IMR-90 (cell line): ENCODE data around the gene CKAP2. TPM values are rescaled to one million over a fixed set of nuclear protein-coding genes. Genes with fewer than 3 reads are reported as not detected.
"Not testable (repeated sequence)": the region's sequence is repeated elsewhere in the genome, so short reads cannot be mapped to it uniquely, and the experiment has no call there.

Experiments
- ATAC-seq: fragments of 200-7000 bp; cut with Tn5 transposase; 2 replicates; pipeline ENCODE4 v1.9.1; 2020; ENCODE audit warnings: low read depth, mild to moderate bottlenecking, moderate library complexity
- BruUV-seq: library from RNA; stranded (reverse); fragments of 400-500 nt; replicated peaks from 2 replicates; lab custom pipeline; 2021; lab: Mats Ljungman, UMichigan
- CTCF ChIA-PET: fragments of 300-600 bp; formaldehyde crosslinking; extraction: SDS; loops from one replicate; lab custom pipeline; 2021; ENCODE audit warnings: antibody characterized with exemption; lab: Yijun Ruan, JAX
- POLR2A ChIA-PET: fragments of 300-600 bp; sonication (Branson Sonifier 250); formaldehyde crosslinking; loops from one replicate; lab custom pipeline; 2022; ENCODE audit warnings: antibody characterized with exemption; ENCODE audit not compliant: unreplicated experiment; lab: Charles Lee
- DNase-seq: peaks from one replicate; pipeline ENCODE4 v3.0.0; 2013
- H2AFZ ChIP-seq: replicated peaks from 2 replicates; pipeline ENCODE3; 2013; ENCODE audit warnings: low read length, mild to moderate bottlenecking; ENCODE audit not compliant: poor library complexity
- H2AK5ac ChIP-seq: 2 replicates; pipeline ENCODE4 v1.6.1; 2013; ENCODE audit warnings: low read depth, low read length, inconsistent platforms
- H2AK9ac ChIP-seq: replicated peaks from 2 replicates; pipeline ENCODE3; 2013; ENCODE audit warnings: mild to moderate bottlenecking, low read depth, low read length, moderate library complexity; ENCODE audit not compliant: poor library complexity
- H2BK120ac ChIP-seq: 2 replicates; pipeline ENCODE4 v1.6.1; 2013; ENCODE audit warnings: low read depth, low read length, inconsistent platforms
- H2BK15ac ChIP-seq: 3 replicates; pipeline ENCODE4 v1.6.1; 2013; ENCODE audit warnings: low read depth, low read length, inconsistent platforms
- H2BK20ac ChIP-seq: 2 replicates; pipeline ENCODE4 v1.6.1; 2013; ENCODE audit warnings: low read depth, mild to moderate bottlenecking, inconsistent platforms, low read length, moderate library complexity
- H2BK5ac ChIP-seq: 2 replicates; pipeline ENCODE4 v1.6.1; 2013; ENCODE audit warnings: mild to moderate bottlenecking, low read depth, low read length, inconsistent platforms; ENCODE audit not compliant: poor library complexity, severe bottlenecking
- H3K14ac ChIP-seq: replicated peaks from 2 replicates; pipeline ENCODE4 v1.6.1; 2013; ENCODE audit warnings: low read depth, low read length, inconsistent platforms
- H3K18ac ChIP-seq: 2 replicates; pipeline ENCODE4 v1.6.1; 2013; ENCODE audit warnings: low read depth, low read length, control low read depth
- H3K23ac ChIP-seq: 2 replicates; pipeline ENCODE4 v1.6.1; 2013; ENCODE audit warnings: low read depth, low read length, inconsistent platforms
- H3K27ac ChIP-seq: 2 replicates; pipeline ENCODE4 v1.5.1; 2013; ENCODE audit warnings: mild to moderate bottlenecking, control low read depth, low read length; ENCODE audit not compliant: insufficient read depth
- H3K27me3 ChIP-seq: 2 replicates; pipeline ENCODE4 v1.6.1; 2013; ENCODE audit warnings: low read length; ENCODE audit not compliant: control insufficient read depth, insufficient read depth
- H3K36me3 ChIP-seq: 2 replicates; pipeline ENCODE4 v1.6.1; 2013; ENCODE audit warnings: low read length, mixed read lengths; ENCODE audit not compliant: control insufficient read depth, insufficient read depth
- H3K4ac ChIP-seq: 2 replicates; pipeline ENCODE4 v1.6.1; 2013; ENCODE audit warnings: low read depth, low read length, inconsistent platforms
- H3K4me1 ChIP-seq: 2 replicates; pipeline ENCODE4 v1.6.1; 2013; ENCODE audit warnings: low read length, mixed read lengths; ENCODE audit not compliant: control insufficient read depth, insufficient read depth
- H3K4me2 ChIP-seq: 2 replicates; pipeline ENCODE4 v1.6.1; 2013; ENCODE audit warnings: low read depth, mild to moderate bottlenecking, control low read depth, low read length, moderate library complexity
- H3K4me3 ChIP-seq: 2 replicates; pipeline ENCODE4 v1.5.1; 2013; ENCODE audit warnings: low read depth, mild to moderate bottlenecking, control low read depth, low read length, moderate library complexity; ENCODE audit not compliant: insufficient read depth
- H3K56ac ChIP-seq: 2 replicates; pipeline ENCODE4 v1.6.1; 2013; ENCODE audit warnings: low read length, inconsistent platforms; ENCODE audit not compliant: insufficient read depth; ENCODE audit errors: extremely low read depth
- H3K79me1 ChIP-seq, 2 experiments: 2 replicates each; pipeline ENCODE4 v1.6.1; 2013; ENCODE audit warnings: low read length in 2 of 2, inconsistent platforms in 1 of 2, low read depth in 1 of 2
- H3K9ac ChIP-seq: 2 replicates; pipeline ENCODE4 v1.6.1; 2013; ENCODE audit warnings: low read depth, low read length, control low read depth
- H3K9me1 ChIP-seq: 2 replicates; pipeline ENCODE4 v1.6.1; 2013; ENCODE audit warnings: low read length, inconsistent platforms; ENCODE audit not compliant: insufficient read depth
- H3K9me3 ChIP-seq: 2 replicates; pipeline ENCODE4 v1.6.1; 2013; ENCODE audit warnings: low read length; ENCODE audit not compliant: control insufficient read depth, insufficient read depth
- H4K20me1 ChIP-seq: 2 replicates; pipeline ENCODE4 v1.6.1; 2013; ENCODE audit warnings: low read length, inconsistent platforms; ENCODE audit not compliant: insufficient read depth
- H4K5ac ChIP-seq: 2 replicates; pipeline ENCODE4 v1.6.1; 2013; ENCODE audit warnings: mild to moderate bottlenecking, low read depth, low read length, control low read depth
- H4K8ac ChIP-seq, 2 experiments: 2 replicates each; pipeline ENCODE4 v1.6.1; 2013; ENCODE audit warnings: low read depth in 2 of 2, low read length in 2 of 2, control low read depth in 1 of 2, inconsistent platforms in 1 of 2
- H4K91ac ChIP-seq: 2 replicates; pipeline ENCODE4 v1.6.1; 2013; ENCODE audit warnings: low read depth, low read length, inconsistent platforms; ENCODE audit not compliant: insufficient read depth
- WGBS, 2 experiments: methylation state at CpG; one replicate each; pipeline versions ENCODE4 v1.1.5 to v1.1.7; 2013; ENCODE audit warnings: missing lambda C conversion rate in 2 of 2; ENCODE audit not compliant: insufficient read length in 1 of 2; ENCODE audit errors: extremely low coverage in 2 of 2; 5-methylcytosine and 5-hydroxymethylcytosine counted together
- dilution Hi-C: fragments of 300-500 bp; cut with HindIII; formaldehyde crosslinking; loops from one replicate; pipeline ENCODE4 v1.14.3; 2018; ENCODE audit warnings: low sequenced_read_pairs; ENCODE audit not compliant: unreplicated experiment
- in situ Hi-C: fragments of 300-500 bp; cut with MboI; formaldehyde crosslinking; loops from 3 replicates; pipeline ENCODE4 v1.14.3; 2019; ENCODE audit warnings: low sequenced_read_pairs, inconsistent platforms, mixed read lengths
- intact Hi-C: fragments of 100-400 bp; cut with micrococcal nuclease; formaldehyde crosslinking; loops from 2 replicates; pipeline ENCODE4 v1.10.0; 2022
- polyA plus RNA-seq, 3 experiments: library from polyadenylated mRNA; depleted of rRNA; stranded (reverse); fragments of >200 nt; gene quantifications; 2 replicates each; pipeline ENCODE4 v1.2.3, GENCODE V29; 2012; ENCODE audit warnings: low replicate concordance in 1 of 3
- total RNA-seq: library from RNA; depleted of rRNA; stranded (reverse); fragments of >200 nt; gene quantifications from 2 replicates; pipeline ENCODE4 v1.2.3, GENCODE V29; 2012

Gene CKAP2
- total and polyA plus RNA-seq, 2 of the 4 experiments (the other 2 are of a cell fraction) = 23.0 to 44.6 TPM

DNA sequence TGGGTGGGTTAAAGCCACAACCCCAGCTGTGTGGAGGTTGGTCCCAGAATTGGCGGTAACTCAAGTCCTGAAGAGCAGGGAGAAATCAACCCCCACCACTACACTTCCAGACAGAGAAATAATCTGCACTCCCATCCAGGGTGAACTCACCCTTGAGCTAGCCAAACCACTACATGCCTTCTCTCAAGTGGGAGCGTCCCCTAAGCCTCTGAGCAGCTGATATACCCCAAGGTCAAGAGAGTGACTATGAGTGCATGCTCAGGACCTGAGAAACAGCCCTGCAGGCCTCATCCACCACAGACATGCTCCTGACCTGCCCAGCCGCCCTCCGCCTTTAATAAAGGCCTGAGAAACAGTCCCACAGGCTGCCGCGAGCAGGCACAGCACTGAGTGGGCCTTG is 54.3 kb downstream of the CKAP2 start:
- CTCF ChIA-PET, ATAC-seq, H2BK15ac ChIP-seq, H3K4me1 ChIP-seq, H3K4me3 ChIP-seq, dilution Hi-C loops, H3K18ac ChIP-seq, H3K9ac ChIP-seq, in situ Hi-C loops, H2AK9ac ChIP-seq, H3K36me3 ChIP-seq, H2BK20ac ChIP-seq, H3K4ac ChIP-seq, H3K79me1 ChIP-seq, H3K14ac ChIP-seq, H3K27me3 ChIP-seq, H3K4me2 ChIP-seq, H2AFZ ChIP-seq, H4K5ac ChIP-seq, H2AK5ac ChIP-seq, H3K23ac ChIP-seq, H4K20me1 ChIP-seq, BruUV-seq, H3K27ac ChIP-seq, H3K56ac ChIP-seq, H3K9me3 ChIP-seq, POLR2A ChIA-PET, H3K9me1 ChIP-seq, H4K91ac ChIP-seq, H2BK120ac ChIP-seq, intact Hi-C loops, H4K8ac ChIP-seq, H2BK5ac ChIP-seq, DNase-seq: not testable (repeated sequence)
- WGBS, 2 experiments = no CpG with 5 or more reads among the region's 6 CpGs

DNA sequence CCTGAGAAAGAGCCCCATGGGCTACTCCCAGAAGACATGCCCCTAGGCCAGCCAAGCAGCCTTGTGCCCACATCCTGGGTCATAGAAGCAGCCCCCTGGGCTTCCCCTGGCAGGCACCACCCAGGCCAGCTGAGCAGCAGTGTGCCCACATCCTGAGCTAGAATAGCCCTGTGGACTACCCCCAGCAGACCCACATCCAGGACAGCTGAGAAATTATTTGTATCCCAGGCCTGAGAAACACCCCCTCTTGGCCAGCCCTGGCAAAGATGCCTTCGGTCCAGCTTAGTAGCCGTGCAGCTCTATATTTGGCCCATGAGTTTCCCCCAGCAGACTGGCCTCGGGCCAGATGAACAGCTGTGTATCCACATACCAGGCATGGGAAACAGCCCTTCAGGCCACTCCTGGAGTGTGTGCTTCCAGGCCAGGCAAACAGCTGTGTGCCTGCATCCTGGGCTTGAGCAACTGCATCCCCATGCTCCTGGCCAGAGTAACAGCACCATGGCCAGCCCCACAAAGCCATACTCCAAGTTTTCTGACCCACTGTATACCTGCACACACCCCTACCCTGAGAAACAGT is 55.0 kb downstream of the CKAP2 start:
- H4K91ac ChIP-seq, H3K9me3 ChIP-seq, in situ Hi-C loops, H2BK120ac ChIP-seq, H2AK9ac ChIP-seq, BruUV-seq, H3K36me3 ChIP-seq, intact Hi-C loops, H3K4me2 ChIP-seq, H2BK15ac ChIP-seq, H3K9ac ChIP-seq, H3K27ac ChIP-seq, DNase-seq, CTCF ChIA-PET, H4K20me1 ChIP-seq, H3K56ac ChIP-seq, H3K27me3 ChIP-seq, H2BK5ac ChIP-seq, H2AFZ ChIP-seq, H4K5ac ChIP-seq, H3K4ac ChIP-seq, H3K23ac ChIP-seq, H3K79me1 ChIP-seq, H3K14ac ChIP-seq, H2AK5ac ChIP-seq, H2BK20ac ChIP-seq, H3K4me3 ChIP-seq, H4K8ac ChIP-seq, H3K4me1 ChIP-seq, dilution Hi-C loops, H3K18ac ChIP-seq, H3K9me1 ChIP-seq, POLR2A ChIA-PET: not testable (repeated sequence)
- ATAC-seq = peak; percentile 37
- no CpG with 5 or more reads among the region's 3 CpGs for WGBS, 2 experiments
